HG03565 (cell line): ENCODE measurements around the gene CDC73.
"Not testable (repeated sequence)": the region's sequence is repeated elsewhere in the genome, so short reads cannot be mapped to it uniquely, and the experiment has no call there.

ENCODE experiments used
- ATAC-seq: cut with Tn5 transposase; IDR thresholded peaks from one replicate; pipeline ENCODE4 v1.9.1; 2021; ENCODE audit warnings: mild to moderate bottlenecking, moderate library complexity; ENCODE audit not compliant: unreplicated experiment

The CDC73 gene

DNA sequence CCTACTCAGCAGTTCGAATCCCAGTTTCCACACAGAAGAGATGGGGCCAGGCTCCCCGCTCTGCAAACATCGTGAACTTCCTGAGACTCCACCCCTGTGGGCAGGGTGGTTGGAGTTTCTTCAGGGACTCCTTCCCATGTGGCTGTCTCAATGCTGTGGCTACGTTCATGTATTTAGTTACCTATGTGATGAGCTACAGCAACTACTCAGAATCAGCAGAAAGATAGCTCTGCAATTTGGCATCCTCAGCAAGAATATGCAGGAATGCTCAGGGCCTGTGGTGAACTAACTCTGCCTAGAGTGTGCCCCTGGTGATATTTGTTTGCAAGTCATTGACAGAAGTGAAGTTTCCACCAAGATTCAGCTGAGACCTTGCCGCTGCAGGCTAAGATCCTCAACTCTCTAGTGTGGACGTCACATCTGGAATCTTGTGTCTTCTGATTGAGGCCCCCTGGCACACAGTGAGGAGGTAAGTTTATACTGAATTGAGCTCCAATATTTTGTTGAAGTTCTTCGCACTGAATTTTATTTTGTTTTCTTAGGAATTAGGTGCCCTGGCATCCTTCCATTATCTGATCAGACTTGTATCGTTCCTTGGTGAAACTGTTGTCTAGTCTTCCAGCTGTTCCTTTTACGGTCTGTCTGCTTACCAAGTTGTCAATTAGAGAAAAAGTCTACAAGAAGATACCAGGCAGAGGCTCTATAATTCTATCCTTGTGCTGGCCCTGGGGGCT lies 8.4 kb upstream of the CDC73 start:
- ATAC-seq: no peak

DNA sequence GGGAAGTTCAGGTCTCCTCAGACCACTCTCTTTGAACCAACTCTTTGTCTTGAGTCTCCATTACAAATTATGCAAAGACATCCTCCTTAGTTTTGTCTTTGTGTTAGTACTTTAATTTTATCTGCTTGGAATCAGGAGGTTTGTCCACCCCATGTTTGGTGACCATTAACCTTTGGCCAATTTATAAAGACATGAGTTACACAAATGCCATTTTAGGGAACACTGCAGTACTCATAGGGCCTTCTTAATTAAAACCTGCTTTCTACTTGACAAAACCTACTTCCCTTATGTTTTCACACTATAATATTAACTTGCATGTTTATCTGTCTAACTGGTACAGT lies 7.9 kb upstream of the CDC73 start:
- no peak for ATAC-seq

DNA sequence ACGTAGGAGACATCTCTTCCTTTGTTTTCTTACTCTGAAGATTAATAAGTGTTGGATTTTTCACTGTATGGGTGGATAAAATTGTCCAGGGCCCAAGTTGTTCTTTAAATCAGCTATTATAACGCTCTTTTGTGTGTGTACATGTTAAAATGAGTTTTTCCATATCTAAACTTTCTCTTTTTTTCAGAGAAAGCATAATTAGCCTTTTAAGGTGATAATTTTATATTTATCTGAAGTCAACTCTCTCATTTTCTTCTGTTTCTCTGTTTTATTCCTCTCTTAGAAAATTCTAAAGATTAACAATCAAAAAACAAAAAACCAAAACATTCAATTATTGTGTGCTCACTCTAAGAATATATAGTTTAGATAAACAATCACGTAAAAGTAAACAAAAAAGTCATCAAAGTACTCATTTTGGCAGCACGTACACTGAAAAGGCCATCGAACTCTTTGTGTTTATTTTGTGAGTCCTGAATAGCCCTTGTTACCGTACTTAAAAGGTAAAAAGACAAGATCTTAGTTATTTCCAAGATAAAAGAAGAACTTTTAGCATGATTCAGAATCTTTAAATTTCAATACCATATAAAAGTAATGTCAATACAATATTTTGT lies 7.2 kb upstream of the CDC73 start:
- ATAC-seq: no peak

DNA sequence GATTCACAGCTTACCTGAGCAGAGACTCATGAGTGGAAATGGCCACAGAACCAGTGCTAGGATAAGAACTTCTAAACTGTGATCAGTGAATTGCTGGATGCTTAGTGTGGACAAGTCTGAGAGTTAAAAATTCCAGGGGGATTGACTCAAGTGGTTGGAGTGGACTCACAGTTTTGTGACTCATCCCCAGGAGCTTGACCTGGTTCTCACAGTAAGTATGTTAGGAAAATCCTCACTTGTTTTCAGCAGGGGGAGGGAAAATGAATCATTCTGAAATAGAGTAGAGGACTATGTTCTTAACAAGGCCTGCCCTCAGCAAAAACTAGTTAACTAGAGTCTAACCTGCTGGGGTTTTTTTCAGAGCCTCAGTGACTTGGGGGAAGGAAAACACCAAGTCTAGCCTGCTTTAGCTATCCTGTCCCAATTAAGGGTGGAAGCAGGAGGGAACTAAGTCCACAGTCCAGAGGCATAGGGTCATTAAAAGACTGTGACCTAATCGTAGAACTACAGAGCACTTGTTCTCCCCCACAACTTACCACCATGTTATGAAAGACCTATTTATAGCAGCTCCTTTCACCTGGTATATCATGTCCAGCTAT lies 6.1 kb upstream of the CDC73 start:
- ATAC-seq: no peak

DNA sequence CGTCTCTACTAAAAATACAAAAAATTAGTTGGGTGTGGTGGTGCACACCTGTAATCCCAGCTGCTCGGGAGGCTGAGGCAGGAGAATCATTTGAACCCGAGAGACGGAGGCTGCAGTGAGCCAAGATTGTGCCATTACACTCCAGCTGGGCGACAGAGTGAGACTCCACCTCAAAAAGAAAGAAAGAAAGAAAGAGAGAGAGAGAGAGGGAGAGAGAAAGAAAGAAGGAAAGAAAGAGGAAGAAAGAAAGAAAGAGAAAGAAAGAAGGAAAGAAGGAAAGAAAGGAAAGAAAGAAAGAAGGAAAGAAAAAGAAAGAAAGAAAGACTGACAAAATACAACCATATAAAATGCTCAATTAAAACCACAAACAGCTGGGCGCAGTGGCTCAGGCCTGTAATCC lies 4.7 kb upstream of the CDC73 start:
- ATAC-seq: not testable (repeated sequence)

DNA sequence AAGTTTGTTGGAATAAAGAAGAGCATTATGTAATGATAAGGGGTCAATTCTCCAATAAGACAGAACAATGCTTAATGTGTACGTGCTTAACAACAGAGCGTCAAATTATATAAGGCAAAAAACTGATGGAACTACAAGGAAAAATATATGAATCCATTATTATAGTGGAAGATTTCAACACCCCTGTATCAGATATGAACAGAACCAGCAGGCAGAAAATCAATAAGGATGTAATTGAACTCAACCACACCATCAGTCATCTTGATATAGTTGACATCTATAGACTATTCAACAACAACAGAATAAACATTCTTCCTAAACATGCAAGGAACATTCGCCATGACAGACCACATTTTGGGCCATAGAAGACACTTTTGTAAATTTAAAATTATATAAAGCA lies 3.6 kb upstream of the CDC73 start:
- no peak for ATAC-seq

DNA sequence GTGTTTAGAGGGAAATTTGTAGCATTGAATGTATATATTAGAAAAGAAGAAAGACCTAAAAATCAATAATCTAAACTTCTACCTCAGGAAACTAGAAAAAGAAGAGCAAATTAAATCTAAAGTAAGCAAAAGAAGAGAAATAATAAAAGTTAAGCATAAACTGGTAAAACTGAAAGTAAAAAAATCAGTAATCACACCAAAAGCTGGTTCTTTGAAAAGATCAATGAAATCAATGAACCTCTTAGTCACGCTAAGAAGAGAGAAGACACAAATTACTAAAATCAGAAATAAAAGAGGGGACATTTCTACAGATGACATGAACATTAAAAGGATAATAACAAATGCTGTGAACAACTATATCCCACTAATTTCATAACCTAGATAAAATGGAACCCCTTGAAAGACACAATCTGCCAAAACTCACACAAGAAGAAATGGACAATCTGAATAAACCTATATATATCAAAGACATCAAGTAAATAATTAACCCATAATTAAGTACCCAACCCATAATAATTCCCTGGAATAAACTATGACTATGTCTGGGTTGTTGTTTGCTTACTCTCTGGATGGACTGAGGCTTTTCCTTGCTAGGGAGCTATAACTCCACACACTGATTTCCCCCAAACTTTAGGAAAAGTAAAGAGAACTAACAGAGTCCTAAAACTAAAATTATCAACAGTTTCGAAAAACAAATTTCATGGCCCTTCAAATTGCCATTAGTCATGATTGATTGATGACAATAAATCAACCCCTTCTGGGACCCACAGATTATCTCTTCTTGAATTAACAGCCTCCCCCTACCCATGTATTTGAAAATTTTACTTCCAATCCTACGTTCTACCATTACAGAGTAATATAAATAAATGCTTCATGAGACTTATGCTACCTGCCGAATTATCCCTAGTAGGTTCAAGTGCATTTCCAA lies 2.8 kb upstream of the CDC73 start:
- ATAC-seq: no peak

DNA sequence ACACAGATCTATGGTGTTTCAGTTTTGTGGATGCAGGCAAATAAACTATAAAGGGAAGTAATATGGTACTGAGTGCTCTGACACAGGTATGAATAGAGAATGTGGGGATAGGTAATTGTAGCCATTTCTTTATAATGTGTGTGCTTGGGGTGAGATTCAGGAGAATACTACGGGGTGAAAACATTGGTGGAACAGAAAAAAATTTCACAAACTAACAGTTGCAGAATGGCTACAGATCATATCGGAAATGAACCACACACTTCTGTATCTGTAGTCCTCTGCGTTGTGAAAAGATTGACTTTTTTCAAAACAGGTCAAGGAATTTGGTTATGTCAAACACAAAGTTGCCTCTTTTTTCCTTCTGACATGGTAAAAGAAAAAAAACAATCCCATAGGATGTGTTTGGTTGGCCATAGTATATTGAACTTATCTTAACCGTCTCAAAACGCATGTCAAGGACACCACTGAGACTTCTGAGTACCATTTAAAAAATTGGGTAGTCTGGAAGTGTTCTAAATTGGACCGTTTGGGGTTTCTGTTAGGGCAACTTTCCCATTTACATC lies 1.1 kb upstream of the CDC73 start:
- no peak for ATAC-seq

DNA sequence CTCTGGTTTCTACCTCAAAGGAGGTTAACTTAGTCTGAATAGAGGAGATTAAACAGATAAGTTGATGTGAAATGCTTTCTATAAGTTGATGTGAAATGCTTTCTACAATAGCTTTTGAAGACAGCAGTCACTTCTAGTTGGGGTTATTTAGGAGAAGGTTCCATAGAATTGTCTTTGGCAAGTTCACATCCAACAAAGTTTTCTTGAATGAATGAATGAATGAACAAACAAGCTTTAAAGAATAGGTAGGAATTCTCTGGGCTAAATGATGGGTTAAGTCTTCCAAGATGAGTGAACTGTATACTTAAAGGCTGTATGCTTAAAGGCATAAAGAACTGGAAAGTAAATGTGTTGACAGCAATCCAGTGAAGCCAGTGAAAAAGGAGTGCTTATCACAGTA lies 1.9 kb downstream of the CDC73 start:
- no peak for ATAC-seq

DNA sequence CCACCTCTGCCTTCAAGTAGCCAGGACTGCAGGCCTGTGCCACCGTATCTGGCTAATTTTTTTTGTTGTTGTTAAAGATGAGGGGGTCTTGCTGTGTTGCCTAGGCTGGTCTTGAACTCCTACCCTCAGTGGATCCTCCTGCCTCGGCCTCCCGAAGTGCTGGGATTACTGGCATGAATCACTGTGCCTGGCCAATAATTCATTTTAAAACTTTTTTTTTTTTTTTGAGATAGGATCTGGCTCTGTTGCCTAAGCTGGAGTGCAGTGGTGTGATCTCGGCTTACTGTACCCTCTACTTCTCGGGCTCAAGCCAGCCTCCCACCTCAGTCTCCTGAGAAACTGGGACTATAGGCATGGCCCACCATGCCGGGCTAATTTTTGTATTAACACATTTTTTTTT lies 3.5 kb downstream of the CDC73 start:
- ATAC-seq: no peak

DNA sequence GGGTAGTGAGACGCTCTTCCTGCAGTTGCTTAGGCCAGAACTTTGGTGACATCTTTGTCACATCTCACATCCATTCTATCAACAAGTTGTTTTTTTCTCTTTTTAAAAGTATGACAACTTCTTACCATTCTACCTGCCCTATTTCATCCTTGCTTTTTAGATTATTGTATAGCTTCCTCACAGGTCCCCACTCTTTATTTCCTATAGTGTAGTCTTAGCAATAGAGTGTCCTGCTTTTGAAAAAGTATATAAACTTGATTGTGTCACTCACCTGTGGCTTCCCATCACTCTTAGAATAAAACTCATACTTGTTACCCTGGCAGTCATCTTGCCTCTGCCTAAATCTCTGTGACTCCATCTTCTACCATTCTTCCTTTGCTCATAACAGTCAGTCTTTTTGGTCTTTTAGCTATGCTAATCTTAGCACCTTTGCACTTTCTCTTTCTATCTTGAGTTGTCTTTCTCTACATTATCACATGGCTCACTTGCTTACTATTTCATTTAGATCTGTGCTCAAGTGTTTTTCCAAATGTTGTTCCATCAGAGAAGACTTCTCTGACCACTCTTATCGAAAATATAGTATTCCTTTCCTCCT lies 9.5 kb downstream of the CDC73 start:
- ATAC-seq: peak; percentile 76

DNA sequence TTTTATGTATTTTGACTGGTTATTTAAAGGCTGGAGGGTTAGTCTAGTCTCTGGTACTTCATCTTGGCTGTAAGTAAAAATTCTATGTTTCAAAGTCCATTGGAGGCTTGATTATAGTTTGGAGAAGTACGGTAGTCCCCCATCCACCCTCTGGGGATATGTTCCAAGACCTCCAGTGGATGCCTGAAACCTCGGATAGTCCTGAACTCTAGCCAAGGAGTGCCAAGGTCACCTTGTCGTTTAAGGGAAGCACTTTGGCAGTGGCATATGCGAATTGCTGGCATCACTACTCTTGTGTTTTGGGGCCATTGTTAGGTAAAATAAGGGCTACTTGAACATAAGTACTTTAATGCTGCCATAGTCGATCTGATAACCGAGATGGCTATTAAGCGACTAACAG lies 18.4 kb downstream of the CDC73 start:
- ATAC-seq: no peak

DNA sequence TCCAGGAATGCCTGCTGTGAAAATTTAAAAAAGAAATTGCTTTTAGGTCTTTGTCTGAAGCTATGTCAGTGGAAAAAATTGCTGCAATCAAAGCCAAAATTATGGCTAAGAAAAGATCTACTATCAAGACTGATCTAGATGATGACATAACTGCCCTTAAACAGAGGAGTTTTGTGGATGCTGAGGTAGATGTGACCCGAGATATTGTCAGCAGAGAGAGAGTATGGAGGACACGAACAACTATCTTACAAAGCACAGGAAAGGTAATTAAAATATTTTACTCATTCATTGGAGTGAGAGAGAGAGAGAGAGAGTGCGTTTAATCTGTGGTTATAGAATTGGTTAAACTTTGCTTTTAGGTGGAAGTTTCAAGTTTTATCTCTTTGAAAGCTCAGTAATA lies 20.0 kb downstream of the CDC73 start:
- ATAC-seq: no peak

DNA sequence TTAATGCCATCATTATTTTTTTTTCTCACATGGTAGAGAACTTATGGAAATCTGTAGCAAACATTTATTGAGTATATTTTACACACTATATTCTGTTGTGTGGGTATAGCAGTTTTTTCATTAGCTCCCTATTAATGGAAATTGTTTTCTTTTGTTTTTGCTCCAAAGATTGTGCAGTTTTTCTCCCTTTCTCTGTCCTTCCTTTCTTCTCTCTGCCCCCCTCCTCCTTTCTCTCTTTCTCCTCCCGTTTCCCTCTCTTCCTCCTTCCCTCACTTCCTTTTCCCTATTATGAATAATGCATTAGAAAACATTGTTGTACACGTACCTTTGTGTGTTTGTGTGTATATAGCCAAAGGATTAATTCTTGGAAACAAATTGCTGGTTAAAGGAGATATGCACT lies 20.6 kb downstream of the CDC73 start:
- no peak for ATAC-seq

DNA sequence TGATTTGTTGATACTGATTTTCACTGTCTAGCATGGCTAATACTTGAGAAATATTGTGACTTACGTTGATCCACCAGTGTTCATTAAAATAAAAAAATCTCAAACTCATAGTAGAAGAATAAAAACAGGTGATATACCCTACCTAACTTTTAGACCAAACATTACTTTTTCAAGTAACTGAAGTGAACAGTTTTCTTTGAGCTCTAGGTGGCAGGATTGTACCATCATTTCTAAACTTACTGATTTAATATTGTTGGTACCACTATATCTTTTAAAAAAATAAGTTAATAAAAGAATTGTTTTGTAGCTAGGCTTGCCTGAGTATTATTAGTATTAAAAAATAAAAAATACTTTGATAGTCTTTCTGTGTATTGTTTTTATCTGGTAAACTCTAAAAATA lies 21.5 kb downstream of the CDC73 start:
- no peak for ATAC-seq

DNA sequence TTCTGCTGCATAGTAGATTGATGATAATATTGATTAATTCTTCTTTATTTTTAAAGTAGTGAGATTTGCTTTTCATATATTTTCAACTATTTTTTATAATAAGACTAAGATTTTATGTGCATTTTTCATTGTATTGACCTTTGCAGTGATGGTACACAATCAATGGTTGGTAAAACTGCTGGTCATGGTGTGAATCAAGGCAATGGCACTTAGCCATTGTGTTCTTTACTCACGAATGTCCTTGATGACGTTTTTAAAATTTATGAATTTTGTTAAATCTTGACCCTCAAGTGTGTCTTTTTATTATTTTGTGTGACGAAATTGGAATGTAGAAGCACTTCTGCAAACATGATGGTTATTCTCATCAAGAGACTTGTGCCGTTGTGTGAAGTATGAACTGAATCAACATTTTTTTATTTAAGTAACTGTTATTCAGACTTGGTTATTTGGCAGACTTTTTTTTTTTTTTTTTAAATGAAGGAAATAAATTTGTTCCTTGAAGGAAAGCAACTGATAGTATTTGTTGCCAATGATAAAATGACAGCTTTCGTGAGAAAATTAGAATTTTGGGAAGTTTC lies 22.6 kb downstream of the CDC73 start:
- no peak for ATAC-seq

DNA sequence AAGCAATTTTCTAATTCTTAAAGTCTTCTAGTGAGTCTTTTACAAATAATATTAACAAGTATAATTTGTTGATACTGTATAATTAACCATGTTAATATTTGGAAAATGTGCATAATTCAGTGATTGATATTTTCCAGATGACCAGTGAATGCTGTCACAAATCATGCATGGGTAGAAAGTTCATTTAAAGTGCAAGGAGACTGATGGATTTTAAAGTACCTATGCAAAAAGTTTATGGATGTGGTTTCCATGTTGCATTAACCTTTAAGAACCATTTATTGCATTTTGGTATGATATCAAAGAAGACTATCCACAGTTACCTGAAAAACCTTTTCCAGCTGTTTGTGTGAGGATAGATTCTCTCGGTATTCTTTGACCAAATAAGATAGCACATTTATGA lies 23.2 kb downstream of the CDC73 start:
- no peak for ATAC-seq

DNA sequence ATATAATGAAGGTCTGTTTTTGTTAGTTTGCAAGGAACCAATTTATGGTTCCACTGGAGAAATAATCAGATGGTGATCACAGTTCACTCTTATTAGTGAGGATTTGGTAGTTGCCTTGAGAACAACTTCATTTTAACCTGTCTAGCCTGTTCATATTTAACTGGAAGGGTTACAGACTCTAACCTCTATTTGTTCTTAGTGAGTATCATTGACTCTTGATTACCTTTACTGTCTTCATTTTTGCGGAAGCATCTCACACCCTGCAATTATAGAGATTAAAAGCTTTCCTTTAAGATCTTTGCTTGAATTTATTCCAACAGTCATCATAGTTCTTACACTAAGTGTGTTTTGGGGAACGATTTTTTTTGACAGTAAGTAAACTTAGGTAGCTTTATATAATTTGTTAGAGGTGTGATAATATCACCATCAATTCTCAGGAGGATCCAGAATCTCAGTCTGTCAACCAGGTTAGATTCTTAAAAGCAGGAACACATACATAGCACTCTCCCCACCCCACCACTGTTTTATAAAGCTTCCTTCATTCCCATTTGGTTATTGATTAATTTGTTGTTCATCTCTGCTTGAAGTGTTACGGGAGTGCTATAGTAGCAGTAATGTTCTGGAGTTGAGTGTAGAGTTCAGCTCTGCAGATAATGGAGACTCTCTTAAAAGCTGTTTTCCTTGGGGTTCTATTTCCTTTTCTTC lies 34.4 kb downstream of the CDC73 start:
- no peak for ATAC-seq

DNA sequence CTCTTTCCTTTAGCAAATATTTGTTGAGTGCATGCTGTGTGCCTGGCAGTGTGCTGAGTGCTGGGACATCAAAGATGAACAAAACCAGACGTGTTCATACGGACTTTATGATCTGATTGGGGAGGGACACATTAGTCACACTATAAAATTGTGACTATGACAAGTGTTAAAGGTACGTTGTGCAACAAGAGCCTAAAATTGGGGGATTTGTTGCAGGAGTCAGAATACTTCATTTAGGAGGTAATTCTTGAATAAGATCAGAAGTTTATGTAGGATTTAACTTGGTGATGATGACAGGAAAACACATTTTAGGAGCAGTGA lies 35.0 kb downstream of the CDC73 start:
- no peak for ATAC-seq

DNA sequence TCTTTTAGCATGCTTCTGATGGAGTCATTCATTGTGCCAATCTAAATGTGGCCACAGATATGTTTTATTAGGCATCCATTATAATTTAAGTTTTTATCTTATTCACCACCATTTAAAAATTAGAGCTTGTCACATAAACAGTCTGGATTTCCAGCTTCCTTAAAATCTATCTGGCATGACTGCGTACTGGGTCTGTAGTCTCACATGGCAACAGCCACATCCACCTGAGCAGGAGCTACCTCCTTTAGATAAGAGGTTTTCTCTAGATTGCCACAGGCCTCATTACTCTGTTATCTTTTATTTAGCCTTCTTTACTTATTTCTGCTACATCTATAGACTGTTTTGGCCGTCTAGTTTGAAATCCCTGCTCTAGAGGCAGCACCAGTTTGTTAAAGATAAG lies 35.5 kb downstream of the CDC73 start:
- no peak for ATAC-seq
